Right ventricle myocardium superior (tissue), 1 donor: ENCODE data around the gene INS. TPM values are rescaled to one million over a fixed set of nuclear protein-coding genes. Genes with fewer than 3 reads are reported as not detected.

Experiments used
- ATAC-seq: fragments of 200-7000 bp; cut with Tn5 transposase; one replicate; pipeline ENCODE4 v1.9.1; 2020; ENCODE audit warnings: mild to moderate bottlenecking; ENCODE audit not compliant: poor library complexity
- DNase-seq: peaks from one replicate; pipeline ENCODE4 v3.0.0-alpha.2; 2020
- intact Hi-C: fragments of 100-400 bp; cut with DNase I; formaldehyde crosslinking; loops from one replicate; pipeline ENCODE4 v1.11.2; 2022
- long read RNA-seq: library from polyadenylated mRNA; unstranded; transcript quantifications from one replicate; pipeline ENCODE4 v2.0.0, GENCODE V29; 2021
- total RNA-seq: library from RNA; stranded (reverse); fragmentation: NEBNext Ultra II Directional; extraction: Animal tissue kit (Norgen Biotek cat#: 25700); gene quantifications from one replicate; pipeline ENCODE4 v1.2.1, GENCODE V29; 2021
- donor health status: DM: no; HTN: yes; CAD: no; lungs with severe emphysema.

Gene INS
- not detected for total RNA-seq
- long read RNA-seq: 0 reads

GRCh38 chr11:2160736-2161259 lies at the start of gene INS:
INS (minus strand) TSS chr11:2161209; CDS start chr11:2160971, 238 bp downstream.
- intact Hi-C loops: no loop called here
- ATAC-seq: no peak

GRCh38 chr11:2210366-2211112 lies 49.5 kb upstream of the INS start:
- peak; percentile 27 for DNase-seq

More at GRCh38 chr11:2160736-2161259, at the start of gene INS:
- no peak for DNase-seq

DNA sequence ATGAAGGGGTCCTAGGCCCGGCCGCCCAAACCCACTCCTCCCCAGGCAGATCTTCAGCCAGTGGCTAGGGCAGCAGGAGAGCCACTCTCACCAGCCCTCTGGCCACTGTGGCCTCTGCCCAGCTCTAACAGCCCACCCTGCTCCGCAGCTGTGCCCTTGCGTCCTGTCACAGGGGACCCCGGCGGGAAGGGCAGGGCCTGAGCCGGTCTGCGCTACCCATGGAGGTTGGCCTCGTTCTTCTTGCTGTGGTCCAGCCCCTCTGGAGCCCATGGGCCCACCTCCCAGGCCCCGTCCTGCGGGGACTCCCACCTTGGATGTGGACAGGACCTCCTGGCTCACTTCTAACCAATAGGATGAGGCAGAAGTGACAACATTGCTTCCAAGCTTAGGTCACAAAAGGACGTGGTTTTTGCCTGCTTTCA lies 48.9 kb upstream of the INS start:
- ATAC-seq: no peak

More at GRCh38 chr11:2210366-2211112, 49.5 kb upstream of the INS start:
- intact Hi-C loops: no loop called here
- ATAC-seq: no peak

DNA sequence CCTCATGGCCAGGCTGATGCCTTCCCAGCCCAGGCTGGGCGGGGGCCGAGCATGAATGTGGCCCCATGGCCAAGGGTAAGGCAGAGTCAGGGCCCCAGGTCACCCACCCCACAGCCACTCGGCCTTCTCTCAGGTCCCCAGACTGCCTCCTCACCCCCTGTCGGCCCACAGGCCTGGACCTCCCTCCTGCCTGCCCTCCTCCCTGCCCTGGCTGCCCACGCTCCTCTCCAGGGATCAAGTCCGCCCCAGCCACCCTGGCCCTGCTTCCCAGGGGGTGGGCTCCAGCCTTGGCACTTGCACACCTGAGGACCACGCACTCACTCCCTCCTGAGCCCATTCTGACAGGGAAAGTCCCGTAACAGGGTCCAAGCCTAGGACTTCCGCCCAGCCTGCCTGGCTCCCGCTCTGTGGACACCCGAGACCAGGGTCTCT lies 48.4 kb upstream of the INS start:
- DNase-seq (peak; percentile 32), ATAC-seq (no peak)
- intact Hi-C loops: no loop called here

More for the DNA sequence above, 48.9 kb upstream of the INS start:
- intact Hi-C loops: no loop called here
- DNase-seq: peak; percentile 13

GRCh38 chr11:2208691-2209369 lies 47.8 kb upstream of the INS start:
- intact Hi-C loops: no loop called here
- ATAC-seq: no peak
- DNase-seq: peak; percentile 2

- DNase-seq: peak; percentile 17
- intact Hi-C loops: no loop called here
- ATAC-seq: no peak
These were observed 47.0 kb upstream of the INS start for GRCh38 chr11:2207773-2208621.

DNA sequence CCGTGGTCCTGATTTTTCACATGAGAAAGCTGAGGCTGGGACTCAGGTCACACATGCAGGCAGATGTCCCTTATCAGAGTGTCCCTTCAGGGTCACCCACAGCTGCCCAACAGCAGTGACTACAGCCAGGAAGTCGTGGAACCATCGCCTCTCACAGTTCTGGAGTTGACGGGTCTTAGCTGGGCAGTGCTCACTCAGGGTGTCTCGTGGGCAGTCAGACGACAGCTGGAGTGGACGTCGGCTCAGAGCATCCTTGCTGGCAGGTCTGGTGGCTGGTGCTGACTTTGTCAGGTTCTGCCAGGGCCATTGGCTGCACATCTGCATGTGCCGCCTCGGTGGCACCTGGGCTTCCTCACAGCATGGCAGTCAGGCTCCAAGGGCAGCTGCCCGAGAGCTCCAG lies 46.2 kb upstream of the INS start:
- intact Hi-C loops: no loop called here
- ATAC-seq (no peak), DNase-seq (peak; percentile 25)

DNA sequence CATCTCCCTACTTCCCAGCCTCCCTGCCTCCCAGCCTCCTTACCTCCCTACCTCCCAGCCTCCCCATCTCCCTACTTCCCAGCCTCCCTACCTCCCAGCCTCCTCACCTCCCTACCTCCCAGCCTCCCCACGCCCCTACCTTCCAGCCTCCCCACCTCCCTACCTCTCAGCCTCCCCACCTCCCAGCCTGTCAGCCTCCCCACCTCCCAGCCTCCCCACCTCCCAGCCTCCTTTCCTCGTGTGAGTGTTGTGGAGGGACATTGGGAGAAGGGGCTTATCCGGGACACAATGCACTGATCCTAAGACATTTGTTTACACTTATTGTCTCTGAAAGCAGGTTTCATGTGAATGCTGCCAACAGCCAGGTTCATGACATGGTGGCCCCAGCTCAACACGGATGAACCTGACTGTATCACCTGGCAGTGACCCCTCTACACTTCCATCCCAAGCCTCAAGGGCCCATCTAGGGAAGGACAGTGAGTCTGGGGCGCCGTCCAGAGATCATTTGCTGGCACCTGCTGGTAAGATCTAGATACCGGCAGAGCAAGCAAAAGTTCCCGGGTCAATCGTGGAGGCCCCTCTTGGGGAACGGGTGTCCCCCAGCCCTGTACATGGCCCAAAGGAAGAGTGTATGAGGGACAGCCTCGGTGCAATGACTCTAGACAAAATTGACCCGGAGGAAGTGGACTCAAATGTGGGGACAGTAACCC lies 45.1 kb upstream of the INS start:
- ATAC-seq: no peak
- intact Hi-C loops: no loop called here
- DNase-seq: peak; percentile 27

- DNase-seq: peak; percentile 10
- no peak for ATAC-seq
- intact Hi-C loops: no loop called here
These were observed 44.3 kb upstream of the INS start for GRCh38 chr11:2205214-2205720.

- DNase-seq (peak; percentile 20), ATAC-seq (no peak)
- intact Hi-C loops: no loop called here
These were observed 43.6 kb upstream of the INS start for GRCh38 chr11:2204361-2205213.

GRCh38 chr11:2203440-2204259 lies 42.6 kb upstream of the INS start:
- intact Hi-C loops: no loop called here
- DNase-seq (peak; percentile 26), ATAC-seq (no peak)

- DNase-seq (peak; percentile 15), ATAC-seq (no peak)
- intact Hi-C loops: no loop called here
These were observed 42.0 kb upstream of the INS start for GRCh38 chr11:2202900-2203439.

DNA sequence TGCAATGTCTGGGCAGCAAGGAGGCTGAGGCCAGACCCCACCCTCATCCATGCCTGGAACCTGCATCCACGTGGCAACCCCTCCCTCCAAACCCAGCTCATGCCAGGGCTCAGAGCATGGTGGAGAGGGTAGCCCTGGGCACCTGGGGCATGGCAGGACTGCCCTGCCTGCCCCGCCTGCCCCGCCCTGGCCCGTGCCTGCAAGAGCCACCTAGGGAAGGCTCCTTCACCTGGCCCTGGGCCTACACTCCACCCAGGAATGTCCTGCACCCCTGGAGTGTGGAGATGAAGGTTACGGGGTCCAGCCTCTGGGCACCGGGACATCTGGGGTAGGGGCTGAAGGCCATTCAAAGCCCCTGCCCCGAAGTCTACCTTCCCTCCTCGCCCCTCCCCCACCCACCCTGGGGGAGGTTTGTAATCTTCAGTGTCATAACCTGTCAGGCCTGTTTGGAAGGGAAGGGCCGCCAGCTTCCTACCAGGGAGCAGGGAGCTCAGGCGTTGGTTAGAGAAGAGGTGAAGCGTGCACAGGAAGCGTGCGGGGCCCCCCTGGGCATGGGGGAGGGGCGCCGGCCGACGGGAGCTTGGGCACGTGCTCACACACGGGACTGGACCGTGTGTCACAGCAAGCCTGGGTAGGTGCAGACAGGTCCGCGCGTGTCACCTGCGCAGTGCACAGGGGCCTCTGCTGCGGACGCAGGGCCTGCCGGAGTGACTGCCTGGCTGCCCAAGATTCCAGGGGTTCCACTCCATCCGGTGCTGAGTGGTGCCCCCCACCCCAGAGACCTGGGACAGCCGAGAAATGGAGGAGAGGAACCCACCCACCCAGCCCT lies 41.3 kb upstream of the INS start:
- intact Hi-C loops: no loop called here
- peak; percentile 23 for DNase-seq

GRCh38 chr11:2201542-2201941 lies 40.5 kb upstream of the INS start:
- no peak for DNase-seq
- ATAC-seq: no peak
- intact Hi-C loops: no loop called here

More for the DNA sequence above, 41.3 kb upstream of the INS start:
- ATAC-seq: no peak

- intact Hi-C loops: no loop called here
- no peak for ATAC-seq
- no peak for DNase-seq
These were observed 40.0 kb upstream of the INS start for GRCh38 chr11:2200957-2201519.
